K562 (cell line): ENCODE data around the gene TOMM70. TPM values are rescaled to one million over a fixed set of nuclear protein-coding genes. Genes with fewer than 3 reads are reported as not detected.

Experiments
- CEBPB ChIP-seq: fragments of 450-650 bp; IDR thresholded peaks from 2 replicates; pipeline ENCODE4 v1.6.1; 2016; ENCODE audit warnings: missing genetic modification characterization, missing compliant biosample characterization
- FOXM1 ChIP-seq, 2 experiments: fragments of 450-650 bp in 1 of 2; sonication (generic) in 1 of 2; formaldehyde crosslinking in 1 of 2; IDR thresholded peaks; 2 replicates each; pipeline versions ENCODE4 v1.6.1 to v1.9.0; 2017 to 2022; ENCODE audit warnings: low read depth in 2 of 2, mild to moderate bottlenecking in 2 of 2, missing genetic modification reagents in 1 of 2, moderate library complexity in 1 of 2
- HBP1 ChIP-seq: fragments of 450-650 bp; formaldehyde crosslinking; IDR thresholded peaks from 2 replicates; pipeline ENCODE4 v1.4.0; 2022; ENCODE audit warnings: missing genetic modification characterization
- HNRNPUL1 ChIP-seq: fragments of 200-400 bp; formaldehyde crosslinking; IDR thresholded peaks from 2 replicates; pipeline ENCODE4 v1.6.1; 2017; ENCODE audit warnings: low read length
- RAD21 ChIP-seq, 2 experiments: fragments of 250-450 bp in 1 of 2; fragments of 450-650 bp in 1 of 2; sonication (Bioruptor Pico) in 1 of 2; formaldehyde crosslinking in 1 of 2; IDR thresholded peaks in 1 of 2; conservative IDR thresholded peaks in 1 of 2; 2 replicates each; pipeline versions ENCODE4 v1.4.0 to v1.8.0; 2020 to 2022; ENCODE audit warnings: mild to moderate bottlenecking in 2 of 2, moderate library complexity in 1 of 2
- USF1 ChIP-seq: sonication (generic); formaldehyde crosslinking; IDR thresholded peaks from 2 replicates; pipeline ENCODE4 v1.9.0; 2022; ENCODE audit warnings: mild to moderate bottlenecking, missing genetic modification reagents
- ZBTB12 ChIP-seq: fragments of 250-450 bp; sonication (Bioruptor Pico); IDR thresholded peaks from 2 replicates; pipeline ENCODE4 v1.4.0; 2020
- polyA plus RNA-seq, 8 experiments: library from polyadenylated mRNA; depleted of rRNA in 4 of 8; stranded (reverse) in 5 of 8; unstranded in 3 of 8; fragments of >200 nt; fragmentation: Nextera tagmentation in 2 of 8; fragmentation: Illumina TruSeq in 1 of 8; extraction: Ambion mirVana in 2 of 8; extraction: Trizol in 1 of 8; gene quantifications; 2 replicates each; pipeline versions ENCODE4 v1.2.1 to v1.2.3, GENCODE V29; 2011 to 2014; ENCODE audit warnings: inconsistent platforms in 1 of 8, missing spikeins in 1 of 8
- total RNA-seq, 7 experiments: library from RNA; depleted of rRNA in 6 of 7; stranded (reverse); fragments of >200 nt in 6 of 7; fragmentation: Illumina TruSeq in 2 of 7; extraction: Trizol in 2 of 7; gene quantifications; 2 replicates each; pipeline versions ENCODE4 v1.2.1 to v1.2.3, GENCODE V29; 2011 to 2021; ENCODE audit warnings: low replicate concordance in 1 of 7
- TF ChIP-seq, protein P1 (sequence below): fragments of 450-650 bp; IDR thresholded peaks from 2 replicates; pipeline ENCODE4 v1.6.1; 2016
- TF ChIP-seq, protein P2 (sequence below): fragments of 250-450 bp; sonication (Bioruptor Pico); IDR thresholded peaks from 2 replicates; pipeline ENCODE4 v1.5.0; 2021
- TF ChIP-seq, protein P3 (sequence below): fragments of 450-650 bp; IDR thresholded peaks from 2 replicates; pipeline ENCODE4 v1.6.1; 2017; ENCODE audit warnings: antibody characterized with exemption, mild to moderate bottlenecking
- TF ChIP-seq, protein P4 (sequence below): sonication (generic); formaldehyde crosslinking; IDR thresholded peaks from 2 replicates; pipeline ENCODE4 v1.9.0; 2022; ENCODE audit warnings: mild to moderate bottlenecking, missing genetic modification reagents
- TF ChIP-seq, protein P5 (sequence below): fragments of 150-350 bp; IDR thresholded peaks from 2 replicates; pipeline ENCODE4 v1.6.1; 2014; ENCODE audit warnings: low read depth, mild to moderate bottlenecking, low read length, borderline replicate concordance

Gene TOMM70
- total and polyA plus RNA-seq, 9 of the 15 experiments (the other 6 are each of a cell fraction or from before 2014, with no cell fraction given): 17.5 to 75.6 (median 54.9) TPM

DNA sequence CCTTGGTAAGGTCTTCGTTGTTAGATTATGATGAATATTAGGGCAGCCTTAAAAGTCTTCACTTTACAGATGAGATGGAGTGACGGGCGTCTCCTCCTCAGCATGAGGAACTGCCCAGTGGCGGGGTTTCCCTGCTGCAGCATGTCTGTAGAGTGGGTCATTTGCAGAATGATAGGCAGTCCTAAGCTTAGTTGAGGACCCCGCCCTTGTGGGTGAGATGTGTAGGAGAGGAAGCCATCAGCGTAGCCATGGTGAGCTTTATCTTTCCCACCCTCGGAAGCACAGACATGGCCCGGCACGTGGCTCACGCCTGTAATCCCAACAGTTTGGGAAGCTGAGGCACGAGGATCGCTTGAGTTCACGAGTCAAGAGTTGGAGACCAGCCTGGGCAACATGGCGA lies 65.5 kb downstream of the TOMM70 start (continued):
- TF ChIP-seq, protein P1, sequence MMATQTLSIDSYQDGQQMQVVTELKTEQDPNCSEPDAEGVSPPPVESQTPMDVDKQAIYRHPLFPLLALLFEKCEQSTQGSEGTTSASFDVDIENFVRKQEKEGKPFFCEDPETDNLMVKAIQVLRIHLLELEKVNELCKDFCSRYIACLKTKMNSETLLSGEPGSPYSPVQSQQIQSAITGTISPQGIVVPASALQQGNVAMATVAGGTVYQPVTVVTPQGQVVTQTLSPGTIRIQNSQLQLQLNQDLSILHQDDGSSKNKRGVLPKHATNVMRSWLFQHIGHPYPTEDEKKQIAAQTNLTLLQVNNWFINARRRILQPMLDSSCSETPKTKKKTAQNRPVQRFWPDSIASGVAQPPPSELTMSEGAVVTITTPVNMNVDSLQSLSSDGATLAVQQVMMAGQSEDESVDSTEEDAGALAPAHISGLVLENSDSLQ: peak; percentile 88
- TF ChIP-seq CEBPB (tag) (no peak), ZBTB12 (no peak), RAD21 (CRISPR knock-in tag; conservative IDR thresholded peaks at IDR 0.05 in 1 of 2, IDR thresholded peaks at IDR 0.05 in 1 of 2) (no peak), FOXM1 (IDR thresholded peaks at IDR 0.05; ENCODE audit: low read depth) (no peak), FOXM1 (CRISPR knock-in tag; IDR thresholded peaks at IDR 0.05; ENCODE audit: low read depth) (no peak), USF1 (CRISPR knock-in tag) (peak; percentile 48; the same call in 1 of the 2 replicates), HNRNPUL1 (no peak), HBP1 (CRISPR knock-in tag) (no peak)
- TF ChIP-seq, protein P2, sequence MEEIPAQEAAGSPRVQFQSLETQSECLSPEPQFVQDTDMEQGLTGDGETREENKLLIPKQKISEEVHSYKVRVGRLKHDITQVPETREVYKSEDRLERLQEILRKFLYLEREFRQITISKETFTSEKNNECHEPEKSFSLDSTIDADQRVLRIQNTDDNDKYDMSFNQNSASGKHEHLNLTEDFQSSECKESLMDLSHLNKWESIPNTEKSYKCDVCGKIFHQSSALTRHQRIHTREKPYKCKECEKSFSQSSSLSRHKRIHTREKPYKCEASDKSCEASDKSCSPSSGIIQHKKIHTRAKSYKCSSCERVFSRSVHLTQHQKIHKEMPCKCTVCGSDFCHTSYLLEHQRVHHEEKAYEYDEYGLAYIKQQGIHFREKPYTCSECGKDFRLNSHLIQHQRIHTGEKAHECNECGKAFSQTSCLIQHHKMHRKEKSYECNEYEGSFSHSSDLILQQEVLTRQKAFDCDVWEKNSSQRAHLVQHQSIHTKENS (CRISPR knock-in tag): no peak
- TF ChIP-seq, protein P3, sequence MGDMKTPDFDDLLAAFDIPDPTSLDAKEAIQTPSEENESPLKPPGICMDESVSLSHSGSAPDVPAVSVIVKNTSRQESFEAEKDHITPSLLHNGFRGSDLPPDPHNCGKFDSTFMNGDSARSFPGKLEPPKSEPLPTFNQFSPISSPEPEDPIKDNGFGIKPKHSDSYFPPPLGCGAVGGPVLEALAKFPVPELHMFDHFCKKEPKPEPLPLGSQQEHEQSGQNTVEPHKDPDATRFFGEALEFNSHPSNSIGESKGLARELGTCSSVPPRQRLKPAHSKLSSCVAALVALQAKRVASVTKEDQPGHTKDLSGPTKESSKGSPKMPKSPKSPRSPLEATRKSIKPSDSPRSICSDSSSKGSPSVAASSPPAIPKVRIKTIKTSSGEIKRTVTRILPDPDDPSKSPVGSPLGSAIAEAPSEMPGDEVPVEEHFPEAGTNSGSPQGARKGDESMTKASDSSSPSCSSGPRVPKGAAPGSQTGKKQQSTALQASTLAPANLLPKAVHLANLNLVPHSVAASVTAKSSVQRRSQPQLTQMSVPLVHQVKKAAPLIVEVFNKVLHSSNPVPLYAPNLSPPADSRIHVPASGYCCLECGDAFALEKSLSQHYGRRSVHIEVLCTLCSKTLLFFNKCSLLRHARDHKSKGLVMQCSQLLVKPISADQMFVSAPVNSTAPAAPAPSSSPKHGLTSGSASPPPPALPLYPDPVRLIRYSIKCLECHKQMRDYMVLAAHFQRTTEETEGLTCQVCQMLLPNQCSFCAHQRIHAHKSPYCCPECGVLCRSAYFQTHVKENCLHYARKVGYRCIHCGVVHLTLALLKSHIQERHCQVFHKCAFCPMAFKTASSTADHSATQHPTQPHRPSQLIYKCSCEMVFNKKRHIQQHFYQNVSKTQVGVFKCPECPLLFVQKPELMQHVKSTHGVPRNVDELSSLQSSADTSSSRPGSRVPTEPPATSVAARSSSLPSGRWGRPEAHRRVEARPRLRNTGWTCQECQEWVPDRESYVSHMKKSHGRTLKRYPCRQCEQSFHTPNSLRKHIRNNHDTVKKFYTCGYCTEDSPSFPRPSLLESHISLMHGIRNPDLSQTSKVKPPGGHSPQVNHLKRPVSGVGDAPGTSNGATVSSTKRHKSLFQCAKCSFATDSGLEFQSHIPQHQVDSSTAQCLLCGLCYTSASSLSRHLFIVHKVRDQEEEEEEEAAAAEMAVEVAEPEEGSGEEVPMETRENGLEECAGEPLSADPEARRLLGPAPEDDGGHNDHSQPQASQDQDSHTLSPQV: peak; percentile 93
- TF ChIP-seq, protein P4, sequence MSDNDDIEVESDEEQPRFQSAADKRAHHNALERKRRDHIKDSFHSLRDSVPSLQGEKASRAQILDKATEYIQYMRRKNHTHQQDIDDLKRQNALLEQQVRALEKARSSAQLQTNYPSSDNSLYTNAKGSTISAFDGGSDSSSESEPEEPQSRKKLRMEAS (CRISPR knock-in tag): peak; percentile 63; the same call in 1 of the 2 replicates
- TF ChIP-seq, protein P5, sequence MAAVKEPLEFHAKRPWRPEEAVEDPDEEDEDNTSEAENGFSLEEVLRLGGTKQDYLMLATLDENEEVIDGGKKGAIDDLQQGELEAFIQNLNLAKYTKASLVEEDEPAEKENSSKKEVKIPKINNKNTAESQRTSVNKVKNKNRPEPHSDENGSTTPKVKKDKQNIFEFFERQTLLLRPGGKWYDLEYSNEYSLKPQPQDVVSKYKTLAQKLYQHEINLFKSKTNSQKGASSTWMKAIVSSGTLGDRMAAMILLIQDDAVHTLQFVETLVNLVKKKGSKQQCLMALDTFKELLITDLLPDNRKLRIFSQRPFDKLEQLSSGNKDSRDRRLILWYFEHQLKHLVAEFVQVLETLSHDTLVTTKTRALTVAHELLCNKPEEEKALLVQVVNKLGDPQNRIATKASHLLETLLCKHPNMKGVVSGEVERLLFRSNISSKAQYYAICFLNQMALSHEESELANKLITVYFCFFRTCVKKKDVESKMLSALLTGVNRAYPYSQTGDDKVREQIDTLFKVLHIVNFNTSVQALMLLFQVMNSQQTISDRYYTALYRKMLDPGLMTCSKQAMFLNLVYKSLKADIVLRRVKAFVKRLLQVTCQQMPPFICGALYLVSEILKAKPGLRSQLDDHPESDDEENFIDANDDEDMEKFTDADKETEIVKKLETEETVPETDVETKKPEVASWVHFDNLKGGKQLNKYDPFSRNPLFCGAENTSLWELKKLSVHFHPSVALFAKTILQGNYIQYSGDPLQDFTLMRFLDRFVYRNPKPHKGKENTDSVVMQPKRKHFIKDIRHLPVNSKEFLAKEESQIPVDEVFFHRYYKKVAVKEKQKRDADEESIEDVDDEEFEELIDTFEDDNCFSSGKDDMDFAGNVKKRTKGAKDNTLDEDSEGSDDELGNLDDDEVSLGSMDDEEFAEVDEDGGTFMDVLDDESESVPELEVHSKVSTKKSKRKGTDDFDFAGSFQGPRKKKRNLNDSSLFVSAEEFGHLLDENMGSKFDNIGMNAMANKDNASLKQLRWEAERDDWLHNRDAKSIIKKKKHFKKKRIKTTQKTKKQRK: no peak
